H1 (cell line): ENCODE results near the gene SAFB. TPM values are rescaled to one million over a fixed set of nuclear protein-coding genes. Genes with fewer than 3 reads are reported as not detected.

Experiments used
- EP300 ChIP-seq, 2 experiments: IDR thresholded peaks; 1 replicate in 1 of 2; 2 replicates in 1 of 2; pipeline ENCODE4 v1.6.1; 2011 to 2012; ENCODE audit warnings: low read depth in 2 of 2, low read length in 2 of 2, mild to moderate bottlenecking in 2 of 2, borderline replicate concordance in 1 of 2, inconsistent platforms in 1 of 2, moderate library complexity in 1 of 2
- GABPA ChIP-seq: IDR thresholded peaks from 2 replicates; pipeline ENCODE4 v1.6.1; 2011; ENCODE audit warnings: mild to moderate bottlenecking, low read length, moderate library complexity, borderline replicate concordance; ENCODE audit not compliant: insufficient read depth
- RAD21 ChIP-seq, 2 experiments: IDR thresholded peaks in 1 of 2; conservative IDR thresholded peaks in 1 of 2; 2 replicates each; pipeline ENCODE4 v1.6.1; 2011; ENCODE audit warnings: low read depth in 2 of 2, low read length in 2 of 2, improper control_type of control experiment in 1 of 2, inconsistent platforms in 1 of 2, mild to moderate bottlenecking in 1 of 2, moderate library complexity in 1 of 2
- SAP30 ChIP-seq: fragments of 300-600 bp; sonication (generic); IDR thresholded peaks from 2 replicates; pipeline ENCODE4 v1.7.1; 2012; ENCODE audit warnings: low read length, moderate library complexity, mild to moderate bottlenecking, inconsistent platforms; ENCODE audit not compliant: insufficient read depth, insufficient replicate concordance
- TAF7 ChIP-seq: optimal IDR thresholded peaks from 2 replicates; pipeline ENCODE3; 2011; ENCODE audit warnings: low read depth, mild to moderate bottlenecking, inconsistent platforms, low read length, moderate library complexity, borderline replicate concordance
- USF2 ChIP-seq: IDR thresholded peaks from 2 replicates; pipeline ENCODE4 v1.6.1; 2011; ENCODE audit warnings: low read length, improper control_type of control experiment
- polyA plus RNA-seq, 7 experiments: library from polyadenylated mRNA; depleted of rRNA in 3 of 7; stranded (reverse) in 5 of 7; unstranded in 2 of 7; fragments of >200 nt in 5 of 7; fragments of 200-250 nt in 2 of 7; gene quantifications; 1 replicate in 5 of 7; 2 replicates in 1 of 7; 4 replicates in 1 of 7; pipeline versions ENCODE4 v1.2.1 to v1.2.3, GENCODE V29; 2011 to 2013; ENCODE audit warnings: missing spikeins in 2 of 7, mixed read lengths in 2 of 7
- total RNA-seq: library from RNA; stranded (reverse); fragmentation: NEBNext Ultra II Directional; extraction: Animal tissue kit (Norgen Biotek cat#: 25700); gene quantifications from 2 replicates; pipeline ENCODE4 v1.2.1, GENCODE V29; 2021

Gene SAFB
- total and polyA plus RNA-seq, 2 of the 8 experiments (the other 6 are each of a cell fraction or from before 2014, with no cell fraction given), result 27.0 to 110 TPM

GRCh38 chr19:5619946-5620345 is 2.9 kb upstream of the SAFB start (continued):
- TF ChIP-seq TAF7, result no peak
- TF ChIP-seq GABPA, result no peak
- no peak for TF ChIP-seq RAD21 (IDR thresholded peaks at IDR 0.05 in 1 of 2, conservative IDR thresholded peaks at IDR 0.05 in 1 of 2; ENCODE audit: low read depth in 2 of 2, low read length in 2 of 2)
- no peak for TF ChIP-seq EP300 (IDR thresholded peaks at IDR 0.05; ENCODE audit: borderline replicate concordance in 1 of 2, low read depth in 2 of 2, low read length in 2 of 2)
- no peak for TF ChIP-seq SAP30
- no peak for TF ChIP-seq USF2
